T-helper 2 cell treated with Interferon-gamma antibody and Interleukin-4, amounts not matched to agents 100 ng/mL and 5 ng/mL, for 36 hours (primary cell): Measurements from ENCODE around the gene MRRF. TPM values are rescaled to one million over a fixed set of nuclear protein-coding genes. Genes with fewer than 3 reads are reported as not detected.

Experiments
- intact Hi-C: fragments of 100-400 bp; cut with micrococcal nuclease; formaldehyde crosslinking; loops from one replicate; pipeline ENCODE4 v1.15.1; 2023
- total RNA-seq: library from RNA; stranded (reverse); gene quantifications from 2 replicates; pipeline ENCODE4 v1.2.3, GENCODE V29; 2022

Gene MRRF, protein sequence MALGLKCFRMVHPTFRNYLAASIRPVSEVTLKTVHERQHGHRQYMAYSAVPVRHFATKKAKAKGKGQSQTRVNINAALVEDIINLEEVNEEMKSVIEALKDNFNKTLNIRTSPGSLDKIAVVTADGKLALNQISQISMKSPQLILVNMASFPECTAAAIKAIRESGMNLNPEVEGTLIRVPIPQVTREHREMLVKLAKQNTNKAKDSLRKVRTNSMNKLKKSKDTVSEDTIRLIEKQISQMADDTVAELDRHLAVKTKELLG
- total RNA-seq, result 37.7 and 39.9 TPM in 2 replicates

- intact Hi-C loops, result loop anchor here (1.0 to 10.0 kb wide), 6 partner anchors 52 to 640 kb away; partner anchors contain the start of genes MORN5, NDUFA8, PDCL and RC3H2
Measured at GRCh38 chr9:122264360-122265148, at the start of gene MRRF, which contains the start of gene RBM18. Gene MRRF, plus strand, starts transcription at chr9:122264882. Its CDS starts 6,010 bp downstream, at chr9:122270892. Gene RBM18, minus strand, starts transcription at chr9:122264840. Its CDS starts 3,348 bp downstream, at chr9:122261492.

DNA sequence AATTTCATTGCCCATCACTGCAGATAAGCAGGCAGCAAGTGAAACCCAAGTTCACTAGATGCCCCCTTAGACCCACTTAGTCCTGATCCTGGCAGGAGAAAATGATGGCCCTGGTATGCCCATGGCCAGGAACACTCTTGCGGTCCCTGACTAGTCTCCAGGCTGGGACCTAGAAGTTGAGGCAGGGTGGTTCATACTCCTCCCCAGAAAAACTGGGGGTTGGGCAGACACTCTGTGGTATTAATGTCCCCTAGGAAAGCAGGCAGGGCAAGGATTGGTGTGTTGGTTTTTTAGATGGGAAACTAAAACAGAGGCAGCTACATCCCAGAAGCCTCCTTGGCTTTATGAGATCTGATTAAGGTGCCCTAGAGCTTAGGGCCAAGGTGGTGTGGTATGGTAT lies 49.0 kb upstream of the MRRF start:
- intact Hi-C loops, result loop anchor here (2.0 kb wide), 1 partner anchor 57 kb away; the partner anchor contains the start of genes MORN5 and NDUFA8

- intact Hi-C loops, result no loop called here
Measured at GRCh38 chr9:122216138-122216797, 48.4 kb upstream of the MRRF start.

GRCh38 chr9:122216798-122217418 lies 47.8 kb upstream of the MRRF start:
- intact Hi-C loops, result no loop called here

- intact Hi-C loops, result no loop called here
Measured at GRCh38 chr9:122217640-122218039, 47.0 kb upstream of the MRRF start.

- intact Hi-C loops, result no loop called here
Measured at GRCh38 chr9:122218071-122218934, 46.4 kb upstream of the MRRF start.

GRCh38 chr9:122218935-122219855 lies 45.5 kb upstream of the MRRF start:
- intact Hi-C loops, result no loop called here

DNA sequence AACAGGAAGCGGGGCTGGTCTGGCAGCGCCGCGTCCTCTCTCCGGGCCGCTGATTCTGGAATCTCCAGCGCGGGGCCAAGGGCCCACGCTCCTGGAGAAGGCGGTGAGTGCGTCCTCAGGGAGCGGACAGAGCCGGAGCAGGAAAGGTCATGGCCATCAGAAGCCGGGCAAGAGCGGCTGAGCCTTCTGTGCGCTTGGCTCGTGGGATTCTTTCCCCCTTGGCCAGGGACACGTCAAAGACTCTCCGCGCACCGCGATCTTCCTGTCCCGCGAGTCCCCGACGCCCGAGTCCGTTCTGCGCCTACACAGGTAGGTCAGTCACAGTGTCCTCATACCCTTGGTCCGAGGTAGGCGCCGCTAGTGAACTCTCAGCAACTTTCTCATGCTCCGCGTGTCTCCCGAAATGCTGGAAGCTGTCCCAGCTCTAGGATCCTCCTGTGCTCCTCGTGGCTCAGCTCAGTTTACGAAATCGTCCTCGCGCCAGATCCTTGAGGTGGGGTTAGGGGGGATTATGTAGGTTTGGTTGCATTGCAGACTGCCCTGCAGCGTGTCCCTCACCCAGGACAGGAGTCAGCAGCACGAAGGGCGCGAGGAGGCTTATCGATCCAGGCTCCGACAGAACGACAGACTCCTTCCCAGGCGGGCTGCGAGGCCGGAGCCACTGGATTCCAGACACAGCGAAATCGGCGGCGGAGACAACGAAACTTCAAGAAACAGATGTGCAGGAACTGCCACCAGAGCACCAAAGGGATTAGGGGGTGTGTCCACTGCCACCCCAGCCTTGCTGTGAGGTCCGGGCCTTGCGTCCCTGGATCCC lies 44.6 kb upstream of the MRRF start:
- intact Hi-C loops, result no loop called here

DNA sequence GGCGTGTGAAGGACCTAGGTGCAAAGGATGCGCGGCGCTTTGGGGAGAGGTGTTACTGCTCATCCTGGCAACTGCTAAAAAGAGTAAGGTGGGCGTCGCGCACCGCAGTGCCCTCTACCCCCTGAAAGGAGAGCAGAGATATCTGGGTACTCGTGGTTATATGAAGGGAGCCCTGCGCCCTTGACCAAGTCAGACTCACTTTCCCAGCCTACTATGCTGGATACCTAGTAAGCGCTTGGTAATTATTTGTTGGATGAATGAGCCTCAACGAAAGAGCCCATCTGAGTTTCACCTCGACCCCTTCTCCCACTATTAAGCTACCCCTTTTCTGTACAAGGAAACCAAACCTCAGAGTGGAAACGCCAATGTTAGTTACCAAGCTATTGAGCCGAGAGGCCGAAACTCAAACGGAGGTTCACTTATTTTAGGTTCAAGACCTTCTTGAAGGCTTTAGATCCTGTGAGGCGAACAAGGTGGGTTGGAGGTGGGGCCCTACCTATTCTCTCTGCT lies 44.0 kb upstream of the MRRF start:
- intact Hi-C loops, result no loop called here

GRCh38 chr9:122221183-122221811 lies 43.4 kb upstream of the MRRF start:
- intact Hi-C loops, result no loop called here

- intact Hi-C loops, result no loop called here
Measured at GRCh38 chr9:122222791-122223190, 41.9 kb upstream of the MRRF start.

DNA sequence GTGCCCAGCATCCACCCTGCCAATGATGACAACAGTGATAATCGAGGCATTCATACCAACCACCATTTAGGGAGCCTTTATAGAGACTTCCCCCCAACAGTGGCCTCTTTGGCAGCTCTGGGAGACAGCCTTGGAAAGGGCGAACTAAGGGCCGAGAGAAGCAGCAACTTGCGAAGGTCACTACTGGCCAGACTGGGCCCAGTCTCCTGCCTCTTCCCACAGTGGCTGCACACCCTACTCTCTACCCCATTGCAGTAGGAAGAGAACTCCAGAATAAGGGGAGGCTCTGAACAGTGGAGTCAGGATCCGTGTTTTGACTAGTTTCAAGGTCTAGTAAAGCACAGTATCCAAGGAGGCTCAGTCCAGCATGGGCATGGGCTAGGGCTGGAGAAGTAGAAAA lies 41.2 kb upstream of the MRRF start:
- intact Hi-C loops, result no loop called here

DNA sequence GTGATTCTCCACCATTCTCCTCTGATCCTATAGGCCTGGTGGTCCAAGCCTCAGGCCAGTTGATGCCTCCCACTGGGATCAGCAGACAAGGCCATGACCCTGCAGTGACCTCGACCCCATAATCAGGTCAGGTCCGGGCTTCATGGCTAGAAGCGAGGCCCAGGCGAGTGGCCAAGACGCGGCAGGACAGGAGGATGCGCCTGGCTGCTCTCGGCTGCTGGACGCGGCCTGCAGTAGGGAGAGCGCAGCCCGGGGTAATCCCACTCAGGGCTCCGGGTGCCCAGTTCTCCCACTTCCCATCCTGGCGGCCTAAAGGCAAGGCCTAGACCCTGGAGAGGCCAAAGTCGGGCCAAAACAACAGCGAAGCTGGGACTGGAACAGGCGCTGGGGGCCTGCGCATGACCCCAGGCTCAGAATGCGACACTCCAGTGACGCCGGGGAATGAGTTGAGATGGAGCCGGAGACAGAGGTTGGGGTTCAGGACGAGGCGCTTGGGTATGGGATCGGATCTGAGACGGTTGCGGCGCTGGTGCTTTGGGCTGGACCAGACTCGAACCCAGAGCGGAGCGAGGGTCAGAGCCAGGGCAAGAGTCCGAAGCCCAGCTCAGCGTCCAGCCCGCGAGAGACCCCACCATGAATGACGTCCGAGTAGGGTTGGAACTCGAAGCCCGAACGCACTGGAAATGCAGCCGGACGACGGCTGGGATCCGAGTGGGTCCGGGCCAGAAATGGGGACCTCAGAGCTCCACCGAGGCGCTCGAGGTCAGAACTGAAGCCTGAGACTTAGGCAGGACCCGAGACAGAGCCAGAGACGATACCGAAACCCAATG lies 39.2 kb upstream of the MRRF start:
- intact Hi-C loops, result no loop called here

GRCh38 chr9:122226142-122226757 lies 38.4 kb upstream of the MRRF start:
- intact Hi-C loops, result no loop called here

GRCh38 chr9:122226758-122227574 lies 37.7 kb upstream of the MRRF start:
- intact Hi-C loops, result no loop called here

GRCh38 chr9:122227575-122227900 lies 37.1 kb upstream of the MRRF start:
- intact Hi-C loops, result no loop called here
